Middle frontal gyrus (tissue), 1 donor: ENCODE results near the gene PAK5.
A peak's percentile ranks its signal among the peaks of the same experiment; 100 is the strongest.

Source experiments
- DNase-seq: peaks from one replicate; pipeline ENCODE4 v3.0.0-alpha.2; 2015; ENCODE audit warnings: low spot score; ENCODE audit errors: extremely low spot score

PAK5 gene

GRCh38 chr20:9617940-9618339 lies 220.9 kb downstream of the PAK5 start:
- no peak for DNase-seq

- DNase-seq = peak; percentile 66
Measured at GRCh38 chr20:9616833-9617461, 221.9 kb downstream of the PAK5 start.

GRCh38 chr20:9616455-9616805 lies 222.4 kb downstream of the PAK5 start:
- DNase-seq = no peak

GRCh38 chr20:9615766-9616454 lies 223.0 kb downstream of the PAK5 start:
- no peak for DNase-seq

- no peak for DNase-seq
Measured at GRCh38 chr20:9615118-9615517, 223.8 kb downstream of the PAK5 start.

GRCh38 chr20:9613871-9614270 lies 225.0 kb downstream of the PAK5 start:
- no peak for DNase-seq

GRCh38 chr20:9611921-9612320 lies 227.0 kb downstream of the PAK5 start:
- no peak for DNase-seq

- DNase-seq = no peak
Measured at GRCh38 chr20:9610665-9611064, 228.2 kb downstream of the PAK5 start.

- DNase-seq = peak; percentile 45
Measured at GRCh38 chr20:9609887-9610502, 228.9 kb downstream of the PAK5 start.

GRCh38 chr20:9608639-9609340 lies 230.1 kb downstream of the PAK5 start:
- DNase-seq = no peak

- no peak for DNase-seq
Measured at GRCh38 chr20:9602847-9603183, 236.1 kb downstream of the PAK5 start.

- no peak for DNase-seq
Measured at GRCh38 chr20:9600562-9600961, 238.3 kb downstream of the PAK5 start.

- DNase-seq = no peak
Measured at GRCh38 chr20:9597547-9597946, 241.3 kb downstream of the PAK5 start.

- DNase-seq = no peak
Measured at GRCh38 chr20:9595763-9596162, 243.1 kb downstream of the PAK5 start.

GRCh38 chr20:9594284-9594875 lies 244.5 kb downstream of the PAK5 start:
- DNase-seq = no peak

- DNase-seq = no peak
Measured at GRCh38 chr20:9592419-9592818, 246.5 kb downstream of the PAK5 start.

GRCh38 chr20:9591080-9591479 lies 247.8 kb downstream of the PAK5 start:
- no peak for DNase-seq

- no peak for DNase-seq
Measured at GRCh38 chr20:9590189-9590588, 248.7 kb downstream of the PAK5 start.

GRCh38 chr20:9588706-9589105 lies 250.2 kb downstream of the PAK5 start:
- DNase-seq = no peak

GRCh38 chr20:9583151-9583550 lies 255.7 kb downstream of the PAK5 start:
- no peak for DNase-seq

GRCh38 chr20:9582137-9582536 lies 256.7 kb downstream of the PAK5 start:
- no peak for DNase-seq

- DNase-seq = no peak
Measured at GRCh38 chr20:9581509-9581908, 257.4 kb downstream of the PAK5 start.
